GM18909 (cell line): ENCODE results near the gene PPFIA1.
A peak's percentile ranks its signal among the peaks of the same experiment; 100 is the strongest.

Experiments
- ATAC-seq: cut with Tn5 transposase; IDR thresholded peaks from one replicate; pipeline ENCODE4 v1.9.1; 2021; ENCODE audit warnings: mild to moderate bottlenecking; ENCODE audit not compliant: unreplicated experiment, poor library complexity

The PPFIA1 gene

DNA sequence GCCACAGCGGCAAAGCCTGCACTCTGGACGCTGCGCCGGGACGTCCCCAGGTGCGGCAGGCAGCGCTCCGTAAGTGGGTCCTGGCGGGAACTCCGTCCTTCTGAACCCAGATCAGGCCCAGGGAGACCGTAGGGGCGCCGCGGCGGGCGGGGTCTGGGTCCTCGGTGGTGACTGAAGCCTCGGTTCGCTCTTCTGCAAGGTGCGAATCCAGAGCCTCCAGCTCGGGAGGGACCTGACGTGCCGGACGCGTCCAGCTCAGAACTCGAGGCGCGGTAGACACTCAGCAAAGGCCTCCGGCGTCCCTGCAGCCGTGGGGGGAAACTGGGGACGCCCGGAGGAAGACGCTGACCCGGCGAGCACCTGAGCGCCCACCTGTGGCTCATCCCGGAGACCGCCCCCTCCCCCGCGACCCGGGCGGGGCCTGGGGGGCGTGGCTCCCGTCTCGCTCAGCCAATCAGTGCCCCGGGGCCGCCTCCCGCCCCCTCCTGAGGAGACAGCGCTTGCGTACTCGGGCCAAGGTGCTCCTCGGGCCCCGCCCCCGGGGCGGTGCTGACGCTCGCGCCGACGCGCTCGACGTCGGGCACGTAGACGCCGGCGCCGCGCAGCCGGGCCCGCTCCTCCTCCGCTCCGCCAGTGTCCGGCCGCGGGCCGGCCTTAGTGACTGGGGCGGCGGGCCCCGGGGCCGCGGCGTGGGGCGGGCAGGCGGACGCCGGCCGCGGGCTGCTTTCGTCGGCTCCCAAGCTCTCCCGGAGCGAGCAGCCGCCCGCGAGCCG is at the start of gene PPFIA1:
TSS of gene PPFIA1 (plus strand) at position 587 of the 773 bp plus-strand sequence. CDS start 1,483 bp downstream, outside the sequence.
- ATAC-seq = peak; percentile 89

DNA sequence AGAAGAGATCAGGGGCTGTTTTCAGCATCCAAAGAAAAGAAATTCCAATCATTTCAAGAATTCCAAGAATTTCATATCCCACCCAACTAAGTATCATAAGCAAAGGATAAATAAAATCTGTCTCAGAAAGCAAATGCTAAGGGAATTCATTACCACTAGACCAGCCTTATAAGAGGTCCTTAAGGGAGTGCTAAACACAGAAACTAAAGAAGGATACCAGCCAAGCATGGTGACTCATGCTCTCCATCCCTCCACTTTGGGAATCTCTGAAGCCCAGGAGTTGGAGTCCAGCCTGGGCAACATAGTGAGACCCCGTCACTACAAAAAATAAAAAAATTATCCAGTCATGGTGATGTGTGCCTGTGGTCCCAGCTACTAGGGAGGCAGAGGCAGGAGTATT is 49.6 kb upstream of the PPFIA1 start:
- ATAC-seq = no peak

DNA sequence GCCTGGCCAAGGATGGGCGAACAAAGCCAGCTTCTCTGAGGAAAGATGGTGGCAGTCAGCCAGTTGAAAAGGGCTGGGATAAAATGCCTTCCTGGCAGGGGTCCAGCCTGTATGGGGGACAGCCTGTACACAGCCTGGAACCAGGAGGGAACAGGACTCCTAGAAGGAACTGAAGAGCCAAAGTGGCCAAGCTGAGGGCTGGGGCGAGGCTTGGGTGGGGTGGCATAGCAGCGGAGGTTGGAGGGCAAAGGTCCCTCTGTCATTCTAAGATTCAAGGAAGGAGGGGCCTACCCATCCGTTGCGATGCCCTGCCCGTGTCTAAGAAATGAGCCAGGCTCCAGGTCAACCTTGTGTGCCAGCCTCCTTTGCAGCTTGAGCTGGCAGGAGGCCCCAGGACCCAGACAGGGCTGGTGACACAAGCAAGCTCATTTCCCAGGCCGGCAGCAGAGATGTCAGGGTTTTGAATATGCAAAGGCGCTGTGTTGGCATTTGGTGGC is 44.8 kb upstream of the PPFIA1 start:
- no peak for ATAC-seq

DNA sequence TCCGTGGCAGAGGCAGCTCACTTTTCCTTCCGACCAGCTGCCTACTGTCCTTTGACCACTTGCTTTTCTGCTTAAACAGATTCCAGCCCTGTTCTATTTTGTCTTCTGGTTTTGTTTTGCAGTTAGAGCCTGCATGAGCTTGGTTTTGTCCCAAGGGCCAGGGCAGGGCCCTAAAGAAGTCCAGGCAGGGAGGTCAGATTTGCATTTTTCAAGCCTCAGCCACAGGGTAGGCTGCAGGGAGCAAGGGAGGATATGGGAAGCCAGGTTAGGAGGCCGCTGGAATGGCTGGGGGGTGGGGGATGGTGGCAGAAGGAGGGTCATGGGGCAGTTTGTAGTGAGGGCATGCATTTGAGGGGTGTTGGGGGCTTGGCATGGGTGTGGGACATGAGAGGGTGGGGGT is 44.3 kb upstream of the PPFIA1 start:
- no peak for ATAC-seq

DNA sequence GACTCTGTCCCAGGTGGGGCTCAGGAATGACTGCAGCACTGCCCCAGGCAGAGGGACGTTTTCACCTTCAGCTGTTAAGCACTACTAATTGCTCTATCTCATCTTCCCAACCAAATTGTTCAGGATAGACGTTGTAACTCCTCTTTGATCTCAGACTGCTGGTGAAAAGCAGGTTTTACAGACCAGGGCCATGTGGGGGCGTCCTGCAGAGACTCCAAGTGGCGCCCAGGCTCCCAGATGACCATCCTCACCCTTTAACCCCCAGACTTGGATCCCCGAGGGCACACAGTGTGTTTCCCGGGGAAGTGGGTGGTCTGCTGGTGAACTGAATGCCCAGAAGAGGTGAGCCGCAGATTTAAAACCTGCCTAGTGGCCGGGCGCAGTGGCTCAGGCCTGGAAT is 43.5 kb upstream of the PPFIA1 start:
- ATAC-seq = no peak

DNA sequence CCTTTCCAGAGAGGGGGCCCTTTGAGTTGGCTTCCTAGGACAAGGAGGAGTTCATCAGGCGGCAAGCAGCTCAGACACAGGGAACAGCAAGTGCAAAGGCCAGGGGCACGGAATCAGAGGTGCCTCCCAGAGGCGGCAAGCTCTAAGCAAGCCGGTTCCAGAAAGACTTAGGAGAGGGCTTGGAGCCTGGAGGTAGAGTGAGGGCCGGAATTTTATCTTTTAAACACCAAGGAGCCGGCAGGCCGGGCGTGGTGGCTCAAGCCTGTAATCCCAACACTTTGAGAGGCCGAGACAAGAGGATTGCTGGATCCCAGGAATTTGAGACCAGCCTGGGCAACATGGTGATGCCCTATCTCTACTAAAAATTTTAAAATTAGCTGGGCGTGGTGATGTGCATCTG is 40.8 kb upstream of the PPFIA1 start:
- ATAC-seq = no peak

DNA sequence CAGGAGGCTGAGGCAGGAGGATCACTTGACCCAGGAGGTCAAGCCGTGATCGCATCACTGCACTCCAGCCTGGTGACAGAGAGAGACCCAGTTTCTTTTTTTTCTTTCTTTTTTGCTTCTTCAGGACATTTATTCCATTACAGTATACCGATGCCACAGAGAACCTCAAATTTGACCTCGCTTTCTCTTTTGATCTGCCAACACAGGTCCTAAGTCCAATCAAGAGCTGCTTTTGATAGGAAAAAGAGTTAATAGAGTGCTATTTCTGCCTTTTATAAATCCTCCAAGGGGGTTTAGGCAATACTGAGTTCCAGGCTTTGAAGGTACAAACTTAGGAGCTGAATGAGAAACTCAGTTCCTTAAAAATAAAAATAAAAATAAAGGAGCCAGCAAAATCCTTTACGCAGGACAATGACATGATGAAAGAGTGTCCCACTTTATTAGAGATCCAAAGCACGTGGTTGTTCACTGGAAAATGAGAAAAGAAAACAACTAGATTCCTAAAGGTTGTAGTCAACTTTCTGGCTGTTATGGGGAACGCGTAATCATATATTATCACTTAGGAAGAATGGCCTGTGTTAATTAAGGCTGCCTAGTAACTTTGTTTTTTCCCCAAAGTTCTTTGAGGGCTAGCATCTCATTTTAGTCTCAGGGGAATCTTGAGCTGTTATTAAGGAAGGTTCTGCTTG is 40.2 kb upstream of the PPFIA1 start:
- ATAC-seq = no peak

DNA sequence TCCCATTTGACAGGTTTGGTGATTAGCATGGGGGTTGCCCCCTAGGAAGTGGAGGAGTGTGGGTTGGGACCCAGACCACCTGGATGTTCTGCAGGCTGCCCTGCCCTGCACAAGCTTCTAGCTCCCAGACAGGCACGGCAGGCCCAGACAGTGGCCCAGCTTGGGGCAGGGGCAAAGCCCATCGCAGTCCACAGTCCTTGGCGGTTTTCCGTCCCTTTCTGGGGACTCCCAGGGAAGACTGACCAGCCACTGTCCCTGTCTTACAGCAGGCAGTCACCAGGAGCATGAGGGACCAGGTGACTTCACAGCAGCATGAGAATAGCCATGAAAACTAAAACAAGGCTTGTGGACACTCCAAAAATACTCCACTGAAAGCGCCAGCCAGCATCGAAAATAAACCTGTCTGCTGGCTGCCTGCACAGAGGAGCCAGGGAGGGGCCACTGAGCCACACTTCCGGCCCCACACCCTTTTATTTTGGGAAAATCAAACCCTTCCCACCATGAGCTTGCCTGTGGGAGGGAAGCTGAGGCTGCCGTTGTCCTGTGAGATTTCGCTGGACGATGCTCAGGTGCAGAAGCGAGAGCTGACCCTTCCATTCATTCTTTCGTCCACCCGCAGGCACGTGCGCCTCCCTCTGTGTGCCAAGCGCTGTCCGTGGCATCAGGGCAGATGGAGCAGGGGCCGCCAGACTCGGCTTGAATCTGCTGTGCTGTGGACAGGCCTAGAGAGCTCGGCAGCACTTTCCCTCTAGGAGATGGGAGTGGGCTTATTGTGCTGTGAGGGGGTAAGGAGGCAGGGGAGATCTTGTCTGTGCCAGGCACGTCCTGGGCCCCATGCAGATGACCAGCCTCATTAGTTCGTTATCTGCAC is 39.4 kb upstream of the PPFIA1 start:
- ATAC-seq = no peak

DNA sequence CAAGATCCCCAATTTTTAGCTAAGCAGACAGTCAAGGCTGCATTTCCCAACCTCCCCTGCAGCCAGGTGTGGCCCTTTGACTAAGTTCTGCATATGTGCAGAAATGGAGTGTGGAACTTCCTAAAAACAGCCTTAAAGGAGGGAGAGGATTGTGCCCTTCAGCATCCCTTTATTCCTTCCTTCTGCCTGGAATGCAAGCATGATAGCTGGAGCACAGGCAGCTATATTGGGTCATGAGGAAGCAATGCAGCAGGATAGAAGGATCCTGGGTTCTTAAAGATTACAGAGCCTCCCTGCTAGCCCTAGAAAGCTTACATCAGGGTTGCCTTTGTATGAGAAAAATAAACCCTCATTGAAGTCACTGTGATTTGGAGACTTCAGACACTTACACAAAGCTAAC is 37.5 kb upstream of the PPFIA1 start:
- no peak for ATAC-seq

DNA sequence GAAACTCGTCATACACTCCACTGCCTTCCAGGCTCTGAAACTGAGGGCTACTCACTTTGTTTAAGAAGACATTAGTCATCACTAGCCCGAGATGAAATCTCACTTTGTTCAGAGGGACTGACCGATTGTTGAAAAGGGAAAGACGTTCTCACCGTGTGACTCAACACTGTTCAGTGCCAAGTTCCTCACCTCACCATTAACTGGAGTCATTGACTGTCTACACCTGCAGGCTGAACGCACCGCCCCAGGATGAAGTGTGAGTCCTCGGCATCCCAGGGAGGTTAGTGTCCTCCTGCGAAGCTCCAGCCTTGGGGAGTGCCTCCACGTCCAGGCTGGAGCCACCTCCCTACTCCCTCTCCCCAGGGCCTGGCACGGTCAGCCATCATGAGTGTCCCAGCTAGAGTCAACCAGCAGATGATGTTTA is 37.0 kb upstream of the PPFIA1 start:
- no peak for ATAC-seq

DNA sequence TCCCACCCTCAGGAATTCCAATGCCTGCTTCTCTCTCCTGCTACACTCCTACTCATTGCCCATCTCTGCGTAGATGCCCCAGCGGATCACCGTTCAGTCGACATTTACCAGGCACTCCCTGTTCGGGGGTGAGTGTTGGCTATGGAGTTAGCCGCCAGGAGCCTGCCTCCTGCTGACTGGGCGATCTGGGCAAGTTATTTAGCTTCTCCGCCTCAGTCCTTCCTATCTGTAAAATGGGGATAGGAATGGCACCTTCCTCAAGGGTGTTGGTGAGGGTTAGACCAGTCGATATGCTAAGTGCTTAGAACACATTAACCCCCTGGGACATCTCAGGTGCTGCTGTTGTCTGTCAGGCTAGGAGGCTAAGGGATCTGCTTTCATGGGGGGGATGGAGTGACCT is 36.5 kb upstream of the PPFIA1 start:
- no peak for ATAC-seq

DNA sequence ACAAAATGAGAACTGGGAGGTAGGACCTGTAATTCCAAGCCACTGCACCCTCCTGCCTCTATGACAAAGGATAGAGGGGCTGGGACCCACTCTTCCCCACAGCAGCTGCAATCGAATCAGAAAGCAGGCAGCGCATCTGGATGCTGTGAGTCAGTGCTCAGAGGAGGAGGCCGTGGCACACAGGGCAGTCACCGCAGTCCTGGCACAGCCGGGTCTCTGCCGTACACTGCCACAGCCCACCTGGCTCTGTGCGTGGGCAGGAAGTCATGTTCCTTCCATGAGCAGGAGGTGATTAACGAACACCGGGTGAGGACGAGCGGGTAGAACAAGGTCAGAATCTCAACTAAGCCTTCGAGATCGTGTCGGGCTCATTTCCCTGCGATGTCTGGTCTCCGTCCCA is 30.2 kb upstream of the PPFIA1 start:
- ATAC-seq = no peak

DNA sequence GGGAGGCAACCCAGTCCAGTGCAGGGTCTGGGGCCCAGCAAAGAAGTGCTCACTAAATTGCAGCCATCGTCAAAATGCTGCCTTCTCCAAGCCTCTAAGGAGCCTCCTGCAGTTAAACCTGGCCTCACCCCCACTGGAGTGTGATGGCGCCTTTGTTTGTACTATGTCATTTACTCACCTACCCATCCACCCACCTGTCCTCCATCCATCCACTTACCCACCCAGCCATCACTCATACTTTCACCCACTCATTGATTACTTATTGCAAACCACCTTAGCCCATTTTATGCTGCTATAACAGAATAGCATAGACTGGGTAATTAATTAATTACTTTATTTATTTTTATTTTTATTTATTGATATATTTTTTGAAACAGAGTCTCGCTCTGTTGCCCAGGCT is 28.8 kb upstream of the PPFIA1 start:
- ATAC-seq = no peak

DNA sequence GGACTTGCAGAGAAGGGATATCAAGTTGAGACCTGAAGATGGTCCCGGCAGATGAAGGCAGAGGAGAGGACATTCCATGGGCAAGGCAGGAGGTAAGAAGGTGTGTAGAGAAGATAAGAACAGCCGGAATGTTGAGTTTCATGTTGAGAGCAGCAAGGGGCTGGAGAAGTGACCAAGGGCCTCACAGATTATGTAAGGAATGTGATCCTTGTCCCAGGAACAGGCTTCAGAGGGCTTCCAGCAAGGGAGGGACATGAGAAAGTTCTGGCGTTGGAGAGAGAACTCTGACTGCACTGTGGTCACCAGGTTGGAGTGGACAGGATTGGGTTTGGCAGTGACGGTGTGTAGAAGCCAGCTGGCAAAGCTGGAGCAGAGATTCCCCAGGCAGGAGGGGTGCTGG is 27.6 kb upstream of the PPFIA1 start:
- ATAC-seq = no peak

DNA sequence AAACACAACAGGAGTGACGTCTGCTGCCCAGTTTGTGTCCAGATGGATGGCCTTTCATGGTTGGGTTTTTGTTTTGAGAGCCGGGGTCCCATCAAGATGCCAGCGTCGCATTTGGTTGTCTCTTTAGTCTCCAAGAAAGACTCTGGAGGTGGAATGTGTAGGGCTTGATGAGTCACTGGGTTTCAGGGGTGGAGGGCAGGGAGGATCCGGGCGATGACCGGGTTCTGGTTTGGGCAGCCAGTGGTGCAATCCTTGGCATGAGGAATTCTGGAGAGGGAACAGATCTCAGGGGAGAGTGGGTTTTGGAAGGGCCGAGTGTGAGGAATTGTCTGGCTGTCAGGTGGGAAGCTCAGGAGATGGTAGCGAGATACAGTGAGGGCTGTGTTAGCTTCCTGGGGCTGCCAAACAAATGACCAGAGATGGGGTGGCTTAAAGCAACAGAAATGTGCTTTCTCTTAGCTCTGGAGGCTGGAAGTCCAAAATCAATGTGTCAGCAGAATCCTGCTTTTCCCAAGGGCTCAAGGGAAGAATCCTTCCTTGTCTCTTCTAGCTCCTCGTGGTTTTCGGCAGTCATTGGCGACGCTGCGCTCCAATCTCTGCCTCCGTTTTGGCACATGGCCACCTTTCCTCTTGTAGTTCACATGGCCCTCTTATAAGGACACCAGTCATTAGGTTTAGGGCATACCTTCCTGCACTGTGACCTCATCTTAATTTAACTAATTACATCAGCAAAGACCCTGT is 26.4 kb upstream of the PPFIA1 start:
- no peak for ATAC-seq

DNA sequence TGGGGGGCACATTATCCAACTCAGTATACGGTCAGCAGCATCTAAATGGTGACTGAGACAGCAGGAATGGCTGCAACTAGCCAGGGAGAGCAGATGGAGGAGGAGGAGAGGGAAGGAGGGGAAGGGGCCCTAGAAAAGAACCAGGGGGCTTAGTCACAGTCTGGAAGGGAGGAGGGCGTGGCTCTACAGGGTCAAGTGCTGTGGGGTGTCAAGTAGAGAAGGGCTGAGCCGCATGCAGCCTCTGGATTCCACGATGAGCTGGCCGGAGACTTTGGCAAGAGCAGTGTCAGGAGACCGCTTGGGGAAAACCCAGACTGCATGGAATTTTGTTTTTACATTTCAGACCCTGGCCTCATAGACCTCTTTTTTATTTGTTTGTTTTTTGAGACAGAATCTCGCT is 25.8 kb upstream of the PPFIA1 start:
- ATAC-seq = no peak

DNA sequence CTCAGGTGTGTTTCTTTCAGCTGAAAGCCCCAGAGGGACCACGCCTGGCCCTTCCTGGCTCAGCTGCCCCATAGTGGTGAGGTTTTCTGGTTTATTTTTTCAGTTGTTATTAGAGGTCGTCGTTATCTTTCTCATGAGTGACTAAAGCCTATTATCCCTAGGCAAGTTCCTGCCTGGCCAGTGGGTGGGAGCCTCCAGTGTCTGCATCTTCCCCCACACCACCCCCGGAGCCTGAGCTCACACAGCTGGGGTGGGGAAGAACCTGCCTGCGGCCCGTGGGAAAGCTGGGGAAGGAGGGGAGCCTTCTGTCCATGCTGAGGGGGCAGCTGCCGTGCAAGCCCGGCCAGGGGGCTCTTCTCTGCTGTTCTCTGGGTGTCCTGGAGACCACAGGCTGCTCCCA is 24.3 kb upstream of the PPFIA1 start:
- ATAC-seq = no peak

DNA sequence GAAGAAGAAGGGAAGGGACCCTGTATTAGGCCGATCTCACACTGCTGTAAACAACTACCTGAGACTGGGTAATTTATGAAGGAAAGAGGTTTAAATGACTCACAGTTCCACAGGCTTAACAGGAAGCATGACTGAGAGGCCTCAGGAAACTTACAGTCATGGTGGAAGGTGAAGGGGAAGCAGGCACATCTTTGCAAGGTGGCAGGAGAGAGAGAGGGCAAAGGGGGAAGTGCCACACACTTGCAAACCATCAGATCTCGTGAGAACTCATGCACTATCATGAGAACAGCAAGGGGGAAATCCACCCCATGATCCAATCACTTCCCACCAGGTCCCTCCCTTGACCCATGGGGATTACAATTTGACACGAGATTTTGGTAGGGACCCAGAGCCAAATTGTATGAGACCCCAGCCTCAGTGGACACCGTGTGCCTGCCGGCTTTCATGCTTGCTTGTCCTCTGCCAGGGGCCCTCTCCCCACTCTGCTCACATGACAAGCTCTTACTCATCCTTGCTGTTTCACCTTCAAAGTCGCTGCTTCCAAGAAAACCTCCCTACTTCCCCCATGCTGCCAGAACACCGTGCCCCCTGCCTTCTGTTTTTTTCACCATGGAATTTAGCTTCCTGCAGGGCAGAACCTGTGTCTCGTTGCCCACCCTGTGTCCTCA is 23.3 kb upstream of the PPFIA1 start:
- ATAC-seq = no peak

DNA sequence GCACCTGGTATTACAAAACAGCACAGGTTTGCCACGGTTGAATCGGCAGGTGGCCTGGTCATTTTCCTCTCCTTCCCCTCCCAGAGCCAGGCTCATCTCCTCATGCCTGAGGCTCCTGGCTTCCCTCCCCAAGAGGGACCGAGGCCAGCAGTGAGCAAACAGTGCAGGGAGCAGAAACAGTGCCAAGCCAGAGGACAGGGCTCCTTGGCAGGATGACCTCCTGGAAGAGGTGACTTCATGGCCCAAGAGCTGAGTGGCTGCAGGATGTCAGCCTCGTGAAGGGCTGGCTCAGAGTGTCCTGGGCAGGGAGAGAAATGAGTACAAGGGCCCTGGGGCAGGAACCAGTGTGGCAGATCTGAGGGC is 22.8 kb upstream of the PPFIA1 start:
- ATAC-seq = no peak
